ENCODE results near the gene UBE2U.

The UBE2U gene

DNA sequence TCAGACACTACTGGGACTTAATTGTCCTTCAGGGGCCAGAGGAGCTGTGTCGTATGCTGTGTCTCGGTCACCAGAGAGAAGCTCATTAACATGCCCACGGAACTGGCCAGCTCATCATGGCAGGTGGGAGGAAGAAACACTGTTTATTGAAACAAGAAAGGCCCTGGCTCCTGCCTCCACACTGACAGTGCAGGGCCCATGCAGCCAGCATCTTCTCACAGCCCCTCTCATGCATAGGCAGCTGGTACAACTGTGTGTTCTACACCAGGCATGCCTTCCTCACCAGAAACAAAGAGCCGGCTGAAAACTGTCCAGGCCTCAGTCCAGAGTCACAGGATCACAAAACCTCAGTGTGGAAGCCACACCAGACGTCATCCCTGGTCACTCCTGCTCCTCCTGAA, 106.0 kb downstream of the UBE2U start:
- H3K9me3 ChIP-seq (ENCODE audit: insufficient read depth, low read length) = no peaks in the 10 kb centered on the region
- H3K4me3 ChIP-seq (ENCODE audit: insufficient read depth, low read length, poor library complexity, severe bottlenecking) = no peak overlapping the region
- H3K27ac ChIP-seq (ENCODE audit: low read depth, low read length) = no peak overlapping the region
- H3K9ac ChIP-seq (ENCODE audit: low read length) = no peak overlapping the region
- TF ChIP-seq, protein P1, sequence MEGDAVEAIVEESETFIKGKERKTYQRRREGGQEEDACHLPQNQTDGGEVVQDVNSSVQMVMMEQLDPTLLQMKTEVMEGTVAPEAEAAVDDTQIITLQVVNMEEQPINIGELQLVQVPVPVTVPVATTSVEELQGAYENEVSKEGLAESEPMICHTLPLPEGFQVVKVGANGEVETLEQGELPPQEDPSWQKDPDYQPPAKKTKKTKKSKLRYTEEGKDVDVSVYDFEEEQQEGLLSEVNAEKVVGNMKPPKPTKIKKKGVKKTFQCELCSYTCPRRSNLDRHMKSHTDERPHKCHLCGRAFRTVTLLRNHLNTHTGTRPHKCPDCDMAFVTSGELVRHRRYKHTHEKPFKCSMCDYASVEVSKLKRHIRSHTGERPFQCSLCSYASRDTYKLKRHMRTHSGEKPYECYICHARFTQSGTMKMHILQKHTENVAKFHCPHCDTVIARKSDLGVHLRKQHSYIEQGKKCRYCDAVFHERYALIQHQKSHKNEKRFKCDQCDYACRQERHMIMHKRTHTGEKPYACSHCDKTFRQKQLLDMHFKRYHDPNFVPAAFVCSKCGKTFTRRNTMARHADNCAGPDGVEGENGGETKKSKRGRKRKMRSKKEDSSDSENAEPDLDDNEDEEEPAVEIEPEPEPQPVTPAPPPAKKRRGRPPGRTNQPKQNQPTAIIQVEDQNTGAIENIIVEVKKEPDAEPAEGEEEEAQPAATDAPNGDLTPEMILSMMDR (IDR thresholded peaks at IDR 0.05; ENCODE audit: insufficient read depth, low read length, poor library complexity, severe bottlenecking) = no peak
- no peak for TF ChIP-seq EZH2phosphoT487 (conservative IDR thresholded peaks at IDR 0.05; ENCODE audit: low read length)
- no peaks in the 10 kb centered on the region for H3F3A ChIP-seq (ENCODE audit: insufficient read depth)
- H2AFZ ChIP-seq (ENCODE audit: low read depth, low read length, severe bottlenecking) = no peak overlapping the region
- no peaks in the 10 kb centered on the region for H3K36me3 ChIP-seq (ENCODE audit: low read length)
- no peaks in the 10 kb centered on the region for H3K79me2 ChIP-seq (ENCODE audit: insufficient read depth, low read length)
- H3K4me2 ChIP-seq (ENCODE audit: low read depth, low read length, poor library complexity, severe bottlenecking) = no peak overlapping the region
- no peaks in the 10 kb centered on the region for H3K27me3 ChIP-seq (ENCODE audit: low read length)
- H3K9me2 ChIP-seq (replicated peaks; ENCODE audit: insufficient read depth, low read length) = no peaks in the 10 kb centered on the region
- no peaks in the 10 kb centered on the region for H4K20me1 ChIP-seq (ENCODE audit: low read depth, low read length)

GRCh38 chr1:64310760-64311159, 107.3 kb downstream of the UBE2U start:
- Histone ChIP-seq H3K36me3 (ENCODE audit: low read length) (no peaks in the 10 kb centered on the region), H3K9me3 (ENCODE audit: insufficient read depth, low read length) (no peaks in the 10 kb centered on the region), H3K4me2 (ENCODE audit: low read depth, low read length, poor library complexity, severe bottlenecking) (no peak overlapping the region), H3K27me3 (ENCODE audit: low read length) (no peaks in the 10 kb centered on the region), H3F3A (ENCODE audit: insufficient read depth) (no peaks in the 10 kb centered on the region), H3K79me2 (ENCODE audit: insufficient read depth, low read length) (no peaks in the 10 kb centered on the region), H3K27ac (ENCODE audit: low read depth, low read length) (no peak overlapping the region), H2AFZ (ENCODE audit: low read depth, low read length, severe bottlenecking) (no peak overlapping the region), H3K4me3 (ENCODE audit: insufficient read depth, low read length, poor library complexity, severe bottlenecking) (no peak overlapping the region), H3K9ac (ENCODE audit: low read length) (no peak overlapping the region), H4K20me1 (ENCODE audit: low read depth, low read length) (no peaks in the 10 kb centered on the region), H3K9me2 (replicated peaks; ENCODE audit: insufficient read depth, low read length) (no peaks in the 10 kb centered on the region)
- TF ChIP-seq, protein P1 (IDR thresholded peaks at IDR 0.05; ENCODE audit: insufficient read depth, low read length, poor library complexity, severe bottlenecking) = no peak
- no peak for TF ChIP-seq EZH2phosphoT487 (conservative IDR thresholded peaks at IDR 0.05; ENCODE audit: low read length)

DNA sequence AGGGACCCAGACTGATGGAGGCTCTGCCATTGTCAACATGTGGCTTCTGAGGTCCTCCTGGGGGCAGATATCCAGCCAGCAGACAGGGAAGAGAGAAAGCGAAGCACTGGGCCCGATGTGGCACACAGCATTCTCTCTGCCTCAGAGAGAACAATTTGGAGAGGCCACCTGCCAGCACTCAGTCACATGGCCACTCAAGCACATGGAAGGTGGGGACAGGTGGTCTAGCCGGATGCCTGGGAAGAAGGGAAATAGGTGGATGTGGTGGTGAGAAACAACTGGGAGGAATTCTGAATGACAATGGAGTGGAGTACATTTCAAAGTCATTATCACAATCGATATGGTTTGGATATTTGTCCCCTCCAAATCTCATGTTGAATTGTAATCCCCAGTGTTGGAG, 109.0 kb downstream of the UBE2U start:
- no peak overlapping the region for H2AFZ ChIP-seq (ENCODE audit: low read depth, low read length, severe bottlenecking)
- no peak overlapping the region for H3K4me2 ChIP-seq (ENCODE audit: low read depth, low read length, poor library complexity, severe bottlenecking)
- no peaks in the 10 kb centered on the region for H3K9me3 ChIP-seq (ENCODE audit: insufficient read depth, low read length)
- H4K20me1 ChIP-seq (ENCODE audit: low read depth, low read length) = no peaks in the 10 kb centered on the region
- no peak overlapping the region for H3K4me3 ChIP-seq (ENCODE audit: insufficient read depth, low read length, poor library complexity, severe bottlenecking)
- TF ChIP-seq, protein P1 (IDR thresholded peaks at IDR 0.05; ENCODE audit: insufficient read depth, low read length, poor library complexity, severe bottlenecking) = no peak
- no peak for TF ChIP-seq EZH2phosphoT487 (conservative IDR thresholded peaks at IDR 0.05; ENCODE audit: low read length)
- H3K27ac ChIP-seq (ENCODE audit: low read depth, low read length) = no peak overlapping the region
- H3K79me2 ChIP-seq (ENCODE audit: insufficient read depth, low read length) = no peaks in the 10 kb centered on the region
- no peaks in the 10 kb centered on the region for H3K27me3 ChIP-seq (ENCODE audit: low read length)
- no peaks in the 10 kb centered on the region for H3K36me3 ChIP-seq (ENCODE audit: low read length)
- no peaks in the 10 kb centered on the region for H3F3A ChIP-seq (ENCODE audit: insufficient read depth)
- no peaks in the 10 kb centered on the region for H3K9me2 ChIP-seq (replicated peaks; ENCODE audit: insufficient read depth, low read length)
- H3K9ac ChIP-seq (ENCODE audit: low read length) = no peak overlapping the region
